Hepatocyte (in vitro differentiated cells): ENCODE data around the gene ADAM17. TPM values are rescaled to one million over a fixed set of nuclear protein-coding genes. Genes with fewer than 3 reads are reported as not detected.

ENCODE experiments used
- DNase-seq: peaks from one replicate; pipeline ENCODE4 v3.0.0-alpha.2; 2016; ENCODE audit warnings: low spot score
- H2AFZ ChIP-seq: fragments of 200-600 bp; sonication (generic); 2 replicates; pipeline ENCODE4 v1.6.0; 2016; ENCODE audit warnings: antibody characterized with exemption, mild to moderate bottlenecking
- H3K27ac ChIP-seq: fragments of 200-600 bp; sonication (generic); 2 replicates; pipeline ENCODE4 v1.5.1; 2016; ENCODE audit warnings: mild to moderate bottlenecking
- H3K27me3 ChIP-seq: fragments of 200-600 bp; sonication (generic); 2 replicates; pipeline ENCODE4 v1.6.1; 2016
- H3K36me3 ChIP-seq: fragments of 200-600 bp; sonication (generic); replicated peaks from 2 replicates; pipeline ENCODE4 v1.5.1; 2016; ENCODE audit warnings: low read depth; ENCODE audit not compliant: insufficient read depth
- H3K4me1 ChIP-seq: fragments of 200-600 bp; sonication (generic); 2 replicates; pipeline ENCODE4 v1.5.1; 2016; ENCODE audit warnings: mild to moderate bottlenecking, moderate library complexity; ENCODE audit not compliant: insufficient read depth
- H3K4me2 ChIP-seq: fragments of 200-600 bp; sonication (generic); 2 replicates; pipeline ENCODE4 v1.6.0; 2016
- H3K4me3 ChIP-seq: fragments of 200-600 bp; sonication (generic); 2 replicates; pipeline ENCODE4 v1.5.1; 2016; ENCODE audit warnings: mild to moderate bottlenecking
- H3K79me2 ChIP-seq: fragments of 200-600 bp; sonication (generic); 2 replicates; pipeline ENCODE4 v1.6.0; 2017; ENCODE audit warnings: mild to moderate bottlenecking
- H3K9me2 ChIP-seq: fragments of 200-600 bp; sonication (generic); replicated peaks from 2 replicates; pipeline ENCODE4 v1.6.0; 2017; ENCODE audit warnings: mild to moderate bottlenecking; ENCODE audit not compliant: insufficient read depth
- H3K9me3 ChIP-seq: fragments of 200-600 bp; sonication (generic); 2 replicates; pipeline ENCODE4 v1.5.1; 2016; ENCODE audit warnings: low read depth, mild to moderate bottlenecking
- H4K20me1 ChIP-seq: fragments of 200-600 bp; sonication (generic); 2 replicates; pipeline ENCODE4 v1.6.0; 2016; ENCODE audit warnings: mild to moderate bottlenecking; ENCODE audit not compliant: insufficient read depth, poor library complexity, severe bottlenecking
- CTCF ChIP-seq: fragments of 200-600 bp; sonication (generic); IDR thresholded peaks from 2 replicates; pipeline ENCODE4 v1.5.1; 2016; ENCODE audit warnings: antibody characterized with exemption, mild to moderate bottlenecking; ENCODE audit not compliant: poor library complexity
- EZH2 ChIP-seq: fragments of 200-600 bp; sonication (generic); IDR thresholded peaks from 2 replicates; pipeline ENCODE4 v1.6.1; 2016; ENCODE audit warnings: antibody characterized with exemption, mild to moderate bottlenecking, borderline replicate concordance
- EZH2phosphoT487 ChIP-seq: fragments of 200-600 bp; sonication (generic); IDR thresholded peaks from one replicate; pipeline ENCODE4 v1.6.1; 2018; ENCODE audit warnings: antibody characterized with exemption, mild to moderate bottlenecking, low read depth, moderate library complexity; ENCODE audit not compliant: unreplicated experiment, severe bottlenecking
- WGBS: methylation state at CpG from one replicate; pipeline ENCODE4 v1.1.6; 2016; ENCODE audit warnings: low lambda C conversion rate; ENCODE audit errors: missing lambda C conversion rate; 5-methylcytosine and 5-hydroxymethylcytosine counted together
- polyA plus RNA-seq: library from polyadenylated mRNA; unstranded; fragments of >200 nt; fragmentation: Nextera tagmentation; extraction: Ambion mirVana; gene quantifications from 2 replicates; pipeline ENCODE4 v1.2.1, GENCODE V29; 2016
- total RNA-seq: library from RNA; depleted of rRNA; stranded (reverse); fragments of >200 nt; gene quantifications from 2 replicates; pipeline ENCODE4 v1.2.3, GENCODE V29; 2014

ADAM17 gene
- total and polyA plus RNA-seq, 2 experiments from 2014 or later, result 20.5 to 30.2 TPM

GRCh38 chr2:9492927-9493326 lies 62.7 kb downstream of the ADAM17 start:
- H3K36me3 ChIP-seq, result peaks cover 11% of the 10 kb centered on the region
- TF ChIP-seq EZH2phosphoT487 (no peak), CTCF (no peak), EZH2 (no peak)
- no peak overlapping the region for H3K27ac ChIP-seq
- no peaks in the 10 kb centered on the region for H4K20me1 ChIP-seq
- H3K4me1 ChIP-seq, result no peaks in the 10 kb centered on the region
- H3K79me2 ChIP-seq, result no peaks in the 10 kb centered on the region
- H3K4me2 ChIP-seq, result no peak overlapping the region
- no peaks in the 10 kb centered on the region for H3K9me3 ChIP-seq
- H3K9me2 ChIP-seq, result no peaks in the 10 kb centered on the region
- no peak for DNase-seq
- H3K27me3 ChIP-seq, result no peaks in the 10 kb centered on the region
- WGBS, result 94% methylated on average over 2 of the region's 2 CpGs
- H3K4me3 ChIP-seq, result no peak overlapping the region
- no peak overlapping the region for H2AFZ ChIP-seq

- H4K20me1 ChIP-seq, result no peaks in the 10 kb centered on the region
- no peaks in the 10 kb centered on the region for H3K4me1 ChIP-seq
- no peak overlapping the region for H2AFZ ChIP-seq
- peaks cover 11% of the 10 kb centered on the region for H3K36me3 ChIP-seq
- H3K9me3 ChIP-seq, result no peaks in the 10 kb centered on the region
- H3K4me2 ChIP-seq, result no peak overlapping the region
- DNase-seq, result no peak
- H3K4me3 ChIP-seq, result no peak overlapping the region
- no peak overlapping the region for H3K27ac ChIP-seq
- TF ChIP-seq CTCF, result no peak
- no peak for TF ChIP-seq EZH2phosphoT487
- no peak for TF ChIP-seq EZH2
- no peaks in the 10 kb centered on the region for H3K27me3 ChIP-seq
- no peaks in the 10 kb centered on the region for H3K79me2 ChIP-seq
- H3K9me2 ChIP-seq, result no peaks in the 10 kb centered on the region
- 86% methylated on average over 2 of the region's 2 CpGs for WGBS
Measured at GRCh38 chr2:9490789-9491188, 64.8 kb downstream of the ADAM17 start.

GRCh38 chr2:9488583-9489547 lies 66.8 kb downstream of the ADAM17 start:
- H3K4me1 ChIP-seq, result no peaks in the 10 kb centered on the region
- H3K4me2 ChIP-seq, result no peak overlapping the region
- H3K79me2 ChIP-seq, result no peaks in the 10 kb centered on the region
- H3K9me2 ChIP-seq, result no peaks in the 10 kb centered on the region
- no peaks in the 10 kb centered on the region for H3K27me3 ChIP-seq
- no peak overlapping the region for H2AFZ ChIP-seq
- DNase-seq, result no peak
- H3K4me3 ChIP-seq, result no peak overlapping the region
- 100% methylated on average over 1 of the region's 1 CpG for WGBS
- no peak overlapping the region for H3K27ac ChIP-seq
- no peak for TF ChIP-seq EZH2
- no peak for TF ChIP-seq CTCF
- no peak for TF ChIP-seq EZH2phosphoT487
- H3K36me3 ChIP-seq, result peaks cover 5% of the 10 kb centered on the region
- no peaks in the 10 kb centered on the region for H3K9me3 ChIP-seq
- no peaks in the 10 kb centered on the region for H4K20me1 ChIP-seq
